Muscle layer of duodenum (tissue), 2 donors: Measurements from ENCODE around the gene RBM44.

ENCODE experiments used
- H3K27ac ChIP-seq: one replicate; pipeline ENCODE4 v1.7.0; 2013; ENCODE audit warnings: mild to moderate bottlenecking, low read length
- H3K27me3 ChIP-seq: one replicate; pipeline ENCODE4 v1.7.0; 2013; ENCODE audit warnings: low read depth, mild to moderate bottlenecking, control low read depth, low read length
- H3K36me3 ChIP-seq, 2 donors: one replicate each; pipeline ENCODE4 v1.7.0; 2013; ENCODE audit warnings: low read length in 2 of 2, control low read depth in 1 of 2, mild to moderate bottlenecking in 1 of 2; ENCODE audit not compliant: insufficient read depth in 2 of 2, control insufficient read depth in 1 of 2
- H3K4me1 ChIP-seq, 2 donors: one replicate each; pipeline ENCODE4 v1.7.0; 2013; ENCODE audit warnings: low read length in 2 of 2, mild to moderate bottlenecking in 2 of 2, control low read depth in 1 of 2, moderate library complexity in 1 of 2; ENCODE audit not compliant: insufficient read depth in 2 of 2, control insufficient read depth in 1 of 2
- H3K4me3 ChIP-seq, 2 donors: one replicate each; pipeline ENCODE4 v1.7.0; 2013; ENCODE audit warnings: low read length in 2 of 2, low read depth in 1 of 2, mild to moderate bottlenecking in 1 of 2
- H3K9me3 ChIP-seq, 2 donors: one replicate each; pipeline ENCODE4 v1.7.0; 2013; ENCODE audit warnings: low read length in 2 of 2, control low read depth in 1 of 2, mild to moderate bottlenecking in 1 of 2; ENCODE audit not compliant: control insufficient read depth in 1 of 2
- donor health status: healthy.

Gene RBM44

DNA sequence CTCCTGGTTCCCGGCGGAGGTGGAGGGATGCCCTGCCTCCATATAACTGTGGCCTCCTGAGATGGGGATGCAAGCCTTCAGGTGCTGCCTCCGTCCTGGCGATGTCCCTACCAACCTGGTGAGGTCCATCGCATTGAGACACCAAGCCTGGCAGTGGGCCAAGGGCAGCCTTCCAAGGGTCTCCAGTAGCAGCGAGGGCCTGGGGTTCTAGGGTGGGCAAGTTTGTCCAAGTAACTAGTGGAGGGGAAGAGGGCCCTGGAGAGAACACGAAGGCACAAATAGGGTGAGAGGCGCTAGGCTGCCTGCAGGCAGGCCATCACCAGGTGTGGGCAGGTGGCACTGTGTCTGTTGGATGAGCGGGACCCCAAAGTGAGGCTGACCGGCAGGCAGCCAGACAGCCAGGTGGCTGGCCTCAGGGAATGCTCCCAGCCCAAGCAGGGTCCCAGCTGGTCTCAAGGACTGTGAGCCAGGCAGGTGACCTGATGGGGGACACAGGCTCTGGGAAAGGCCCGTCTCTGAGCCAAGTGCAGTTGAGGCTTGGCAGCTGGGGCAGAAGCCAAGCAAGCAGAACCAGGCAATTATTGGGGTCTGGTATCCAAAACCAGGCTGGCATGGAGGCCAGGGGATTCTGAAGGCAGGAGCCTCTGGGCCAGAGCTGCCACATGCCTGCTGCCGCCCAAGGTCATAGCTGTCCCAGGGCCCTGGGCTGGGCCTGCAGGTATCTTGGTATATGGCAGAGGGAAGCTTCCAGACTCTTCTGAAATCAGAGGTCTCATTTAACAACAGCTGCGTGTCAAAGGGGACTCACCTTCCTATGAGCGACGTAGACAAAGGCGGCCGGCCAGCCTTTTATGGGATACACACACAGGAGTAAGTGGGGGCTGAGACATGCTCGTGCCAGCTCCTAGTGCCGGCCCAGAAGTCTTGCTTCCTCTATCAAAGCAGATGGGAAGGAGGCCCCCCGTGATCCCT lies 84.2 kb downstream of the RBM44 start:
- H3K4me1 ChIP-seq = peaks cover 0 to 24% of the 10 kb centered on the region in 2 donors

DNA sequence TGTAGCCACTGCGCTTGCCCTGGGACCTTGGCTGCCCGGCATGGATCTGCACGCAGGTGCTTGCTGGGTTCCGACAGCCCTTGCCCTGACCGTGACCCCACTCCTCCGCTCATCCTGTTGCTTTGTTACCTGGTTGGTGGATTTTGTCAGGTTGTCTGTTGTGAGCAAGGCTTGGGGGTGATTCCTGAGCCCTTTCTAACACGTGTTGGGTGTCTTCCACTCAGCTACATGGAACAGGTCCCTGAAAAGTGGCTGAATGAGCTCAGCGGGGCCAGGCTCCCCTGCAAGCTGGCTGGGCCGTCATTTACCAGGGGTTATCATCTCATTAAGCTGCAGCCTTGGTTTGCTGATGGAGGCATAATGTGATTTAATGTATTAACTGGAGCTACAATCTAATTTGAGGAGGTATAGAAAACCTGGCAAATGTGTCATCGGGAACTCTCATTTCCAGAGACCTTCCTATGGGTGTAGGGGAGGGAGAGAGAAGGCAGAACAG lies 85.4 kb downstream of the RBM44 start:
- Histone ChIP-seq H3K27me3 (no peaks in the 10 kb centered on the region), H3K36me3 (peaks cover 5 to 7% of the 10 kb centered on the region in 2 donors), H3K9me3 (no peaks in the 10 kb centered on the region), H3K4me1 (peaks cover 0 to 32% of the 10 kb centered on the region in 2 donors), H3K4me3 (no peak overlapping the region), H3K27ac (no peak overlapping the region)

More for the DNA sequence above, 84.2 kb downstream of the RBM44 start:
- Histone ChIP-seq H3K27ac (no peak overlapping the region), H3K27me3 (no peaks in the 10 kb centered on the region), H3K4me3 (no peak overlapping the region), H3K9me3 (no peaks in the 10 kb centered on the region), H3K36me3 (peaks cover 5 to 7% of the 10 kb centered on the region in 2 donors)

DNA sequence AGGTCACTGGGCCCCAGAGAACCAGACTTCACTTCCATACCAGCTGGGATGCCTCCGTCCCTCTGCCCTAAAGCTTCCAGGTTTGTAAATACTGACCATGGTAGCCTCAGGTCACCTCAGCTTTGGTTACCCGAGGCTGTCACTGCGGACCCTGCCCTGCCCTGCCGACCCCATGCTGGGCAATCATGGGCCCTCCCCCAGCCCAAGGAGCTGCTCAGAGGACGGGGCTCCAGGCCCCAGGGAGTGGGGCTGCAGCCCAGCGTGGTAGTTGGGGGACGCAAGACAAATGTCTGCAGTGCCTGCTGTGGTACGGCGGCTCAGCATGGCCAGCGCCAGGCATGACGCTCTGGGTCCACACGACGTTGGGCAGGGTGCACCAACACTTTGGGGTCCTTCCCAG lies 86.1 kb downstream of the RBM44 start:
- Histone ChIP-seq H3K27ac (no peak overlapping the region), H3K4me1 (peaks cover 0 to 32% of the 10 kb centered on the region in 2 donors), H3K27me3 (no peaks in the 10 kb centered on the region), H3K9me3 (no peaks in the 10 kb centered on the region), H3K36me3 (peaks cover 5 to 7% of the 10 kb centered on the region in 2 donors), H3K4me3 (no peak overlapping the region)

DNA sequence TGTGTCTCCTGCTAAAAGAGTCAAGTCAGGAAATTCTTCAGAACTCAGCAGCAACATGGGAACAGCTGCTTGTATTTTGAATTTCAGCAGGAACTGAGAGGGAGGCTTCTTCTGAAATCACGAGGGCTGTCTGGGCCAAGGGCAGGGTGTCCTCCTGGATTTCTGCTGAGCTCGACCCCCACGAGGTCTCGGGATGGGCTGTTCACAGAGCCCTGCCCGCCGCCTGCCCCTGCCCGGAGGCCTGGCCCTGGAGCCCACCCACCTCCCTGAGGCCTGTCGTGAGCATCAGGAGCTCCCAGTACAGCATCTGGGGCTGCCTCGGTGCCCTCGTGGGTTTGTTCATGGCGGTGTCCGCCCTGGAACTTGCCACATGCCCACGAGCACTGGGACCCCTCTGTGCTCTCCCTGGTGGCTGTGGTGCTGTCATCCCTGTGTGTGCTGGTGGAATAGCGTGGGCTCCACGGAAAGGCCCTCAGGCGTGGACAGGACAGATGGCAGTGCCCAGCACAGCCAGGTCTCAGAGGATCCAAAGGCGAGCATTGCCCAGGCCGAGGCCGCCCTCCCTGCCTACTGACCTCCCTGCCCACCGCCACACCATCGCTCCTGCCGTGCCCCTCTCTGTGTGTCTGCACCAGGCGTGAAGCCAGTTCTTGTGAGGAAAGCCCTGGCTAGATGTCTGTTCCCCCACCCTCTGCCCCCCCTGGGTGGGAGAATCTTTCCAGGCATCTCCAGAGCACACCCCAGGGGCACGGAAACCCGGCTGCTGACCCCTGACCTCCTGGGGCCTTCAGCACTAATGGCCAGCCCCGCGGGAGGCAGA lies 86.7 kb downstream of the RBM44 start:
- H3K27me3 ChIP-seq = no peaks in the 10 kb centered on the region
- H3K27ac ChIP-seq = peak overlapping the region; percentile 69
- H3K9me3 ChIP-seq = no peaks in the 10 kb centered on the region
- H3K4me1 ChIP-seq = peaks cover 0 to 32% of the 10 kb centered on the region in 2 donors
- H3K4me3 ChIP-seq = no peak overlapping the region
- H3K36me3 ChIP-seq = peaks cover 5 to 7% of the 10 kb centered on the region in 2 donors

DNA sequence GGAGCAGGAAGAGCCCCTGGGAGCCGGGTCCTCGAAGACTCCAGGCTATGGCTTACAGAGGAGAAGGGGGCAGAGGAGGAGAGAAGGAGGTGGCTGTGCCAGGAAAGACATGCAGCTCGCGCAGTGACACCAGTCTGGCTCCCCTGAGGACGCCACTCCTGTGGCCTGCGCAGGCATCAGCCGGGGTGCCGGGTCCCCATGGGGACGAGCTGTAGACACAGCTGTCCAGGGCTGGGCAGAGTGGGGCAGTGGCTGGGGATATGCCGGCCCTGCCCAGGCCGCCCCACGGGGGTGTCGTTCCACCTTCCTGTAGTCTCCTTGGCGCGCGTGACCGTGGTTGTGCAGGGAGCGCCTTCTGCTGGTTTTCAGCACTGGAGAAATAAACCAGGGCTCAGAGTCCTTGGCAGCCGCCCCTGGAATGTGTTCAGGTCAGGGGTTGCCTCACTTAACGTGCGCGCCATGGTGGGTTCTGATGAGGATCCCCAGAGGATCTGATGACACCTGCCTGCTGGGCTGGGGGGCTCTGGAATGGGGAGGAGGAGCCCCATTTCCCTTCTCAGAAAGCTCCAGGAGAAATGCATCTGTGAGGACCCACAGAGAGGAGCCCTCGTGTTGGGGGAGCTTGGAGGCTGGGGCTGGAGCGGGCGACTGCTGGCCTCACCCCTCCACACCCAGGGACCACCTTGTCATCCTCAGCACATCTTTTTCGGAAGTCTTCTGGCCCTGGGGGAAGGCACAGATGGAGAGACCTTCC lies 87.5 kb downstream of the RBM44 start:
- H3K36me3 ChIP-seq = peaks cover 4 to 5% of the 10 kb centered on the region in 2 donors
- peak overlapping the region; percentile 69 for H3K27ac ChIP-seq
- H3K9me3 ChIP-seq = no peaks in the 10 kb centered on the region
- H3K27me3 ChIP-seq = no peaks in the 10 kb centered on the region
- H3K4me3 ChIP-seq = peak overlapping the region in 1 of 2 donors; percentile 46
- H3K4me1 ChIP-seq = peaks cover 0 to 32% of the 10 kb centered on the region in 2 donors

DNA sequence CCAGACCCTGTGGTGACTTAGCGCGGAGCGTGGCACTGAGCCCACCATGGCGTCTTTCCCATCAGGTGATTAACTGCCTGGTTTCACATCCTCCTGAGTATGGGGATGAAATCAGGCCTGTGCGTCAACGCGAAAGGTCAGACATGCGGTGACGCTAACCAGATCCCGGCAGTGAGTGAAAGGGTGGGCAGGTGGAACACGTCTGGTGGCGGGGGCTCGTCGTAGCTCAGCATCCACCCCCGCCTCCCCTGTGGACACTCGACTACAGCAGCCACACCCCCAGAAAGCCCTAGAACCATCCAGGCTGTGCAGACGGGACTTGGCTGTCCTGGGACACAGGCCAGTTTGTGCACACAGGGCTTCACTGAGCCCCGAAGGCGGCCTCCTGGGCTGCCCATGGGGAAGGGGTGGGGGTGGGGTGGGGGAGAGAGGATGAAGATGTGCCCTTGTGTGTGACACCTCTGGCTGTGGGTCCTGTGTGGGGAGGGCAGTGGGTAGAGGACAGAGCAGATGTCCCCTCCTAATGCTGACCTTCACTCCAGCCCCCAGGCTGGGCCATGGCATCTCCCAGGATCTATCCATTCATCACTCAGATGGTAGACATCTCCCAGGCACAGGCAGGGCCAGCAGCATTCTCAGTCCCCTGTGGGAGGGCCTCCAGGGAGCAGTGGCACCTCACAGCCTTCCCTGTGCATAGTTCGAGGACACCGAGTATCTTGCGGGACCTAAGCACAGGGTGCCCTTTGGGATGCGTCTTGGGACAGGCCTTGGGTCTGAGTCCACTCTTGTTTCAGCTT lies 88.3 kb downstream of the RBM44 start:
- H3K27me3 ChIP-seq = no peaks in the 10 kb centered on the region
- peak overlapping the region; percentile 69 for H3K27ac ChIP-seq
- peak overlapping the region in 1 of 2 donors; percentile 46 for H3K4me3 ChIP-seq
- H3K4me1 ChIP-seq = peaks cover 0 to 32% of the 10 kb centered on the region in 2 donors
- no peaks in the 10 kb centered on the region for H3K36me3 ChIP-seq
- H3K9me3 ChIP-seq = no peaks in the 10 kb centered on the region

DNA sequence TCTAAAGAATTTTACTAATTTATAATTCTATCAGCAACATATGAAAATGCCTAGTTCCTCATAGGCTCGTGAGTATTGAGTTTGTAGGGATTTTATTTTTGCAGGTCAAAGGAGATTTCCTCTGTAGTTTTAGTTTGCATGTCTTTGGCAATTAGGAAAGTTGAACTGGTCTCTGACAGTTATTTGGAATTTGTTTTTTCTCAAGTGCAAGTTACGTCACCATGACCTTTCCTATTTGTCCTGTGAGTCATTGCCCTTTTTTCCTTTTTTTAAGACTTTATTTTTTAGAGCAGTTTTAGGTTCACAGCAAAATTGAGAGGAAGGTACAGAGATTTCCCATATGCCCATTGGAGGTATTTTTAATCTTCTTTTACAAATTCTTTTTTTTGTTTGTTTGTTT lies 89.8 kb downstream of the RBM44 start:
- H3K4me1 ChIP-seq = peaks cover 5 to 41% of the 10 kb centered on the region in 2 donors
- H3K9me3 ChIP-seq = no peaks in the 10 kb centered on the region
- no peaks in the 10 kb centered on the region for H3K36me3 ChIP-seq
- H3K27me3 ChIP-seq = no peaks in the 10 kb centered on the region
- no peak overlapping the region for H3K27ac ChIP-seq
- H3K4me3 ChIP-seq = no peak overlapping the region

DNA sequence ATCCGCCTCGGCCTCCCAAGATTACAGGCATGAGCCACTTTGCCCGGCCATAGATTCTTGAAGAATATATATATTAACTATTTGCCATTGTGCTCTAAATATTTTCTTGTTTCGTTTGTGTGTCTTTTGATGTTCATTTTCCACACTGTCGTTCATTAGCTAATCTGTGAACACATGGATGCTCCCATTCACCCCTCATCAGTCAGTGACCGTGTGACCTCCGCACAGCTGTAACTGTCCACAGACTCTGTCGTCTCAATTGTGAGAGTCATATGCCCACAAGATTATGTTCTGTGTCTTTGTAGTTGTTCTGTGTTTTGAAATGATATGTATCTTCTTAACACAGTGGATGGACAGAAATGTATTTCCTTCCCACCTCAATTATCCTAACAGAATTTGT lies 90.4 kb downstream of the RBM44 start:
- H3K36me3 ChIP-seq = no peaks in the 10 kb centered on the region
- no peaks in the 10 kb centered on the region for H3K9me3 ChIP-seq
- peaks cover 5 to 37% of the 10 kb centered on the region in 2 donors for H3K4me1 ChIP-seq
- no peaks in the 10 kb centered on the region for H3K27me3 ChIP-seq
- no peak overlapping the region for H3K4me3 ChIP-seq
- H3K27ac ChIP-seq = peak overlapping the region; percentile 69

DNA sequence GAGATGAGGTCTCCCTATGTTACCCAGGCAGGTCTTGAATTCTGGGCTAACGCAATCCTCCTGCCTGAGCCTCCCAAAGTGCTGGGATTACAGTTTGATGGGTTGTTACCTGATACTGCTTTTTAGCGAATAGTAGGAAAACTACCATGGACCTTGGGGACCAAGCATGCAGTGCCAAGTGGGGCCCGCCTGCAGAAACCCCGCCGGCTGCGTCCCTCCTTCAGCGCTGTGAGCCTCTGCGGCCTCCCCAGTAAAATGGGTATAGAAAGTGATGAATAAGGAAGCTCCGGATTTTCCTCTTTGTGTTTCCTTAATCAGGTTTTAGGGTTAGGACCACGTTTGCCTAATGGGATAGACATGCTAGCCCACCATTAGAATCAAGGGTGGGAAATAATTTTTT lies 91.2 kb downstream of the RBM44 start:
- H3K4me1 ChIP-seq = peaks cover 5 to 32% of the 10 kb centered on the region in 2 donors
- H3K27me3 ChIP-seq = no peaks in the 10 kb centered on the region
- no peak overlapping the region for H3K4me3 ChIP-seq
- H3K27ac ChIP-seq = no peak overlapping the region
- no peaks in the 10 kb centered on the region for H3K9me3 ChIP-seq
- H3K36me3 ChIP-seq = no peaks in the 10 kb centered on the region
